ENCODE data around the gene WNT2B.

Gene WNT2B

DNA sequence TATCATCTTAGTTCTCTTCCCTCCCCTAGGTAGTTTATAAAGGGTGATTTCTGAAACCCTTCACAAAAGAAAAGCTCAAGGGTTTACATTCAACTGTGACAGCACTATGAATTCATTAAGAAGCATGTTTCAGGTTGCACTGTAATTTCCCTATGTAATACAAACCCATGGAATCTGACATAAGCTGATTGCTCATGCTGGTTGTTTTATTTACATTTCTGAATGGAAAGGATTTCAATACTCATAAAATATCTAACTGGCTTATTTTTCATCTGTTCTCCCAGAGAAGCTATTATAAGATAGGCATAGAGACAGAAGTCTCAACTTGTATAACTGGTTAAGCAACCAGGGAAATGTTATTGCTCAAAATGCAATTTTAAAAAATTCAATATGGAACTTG, 20.5 kb downstream of the WNT2B start:
- DNase-seq = no peak

DNA sequence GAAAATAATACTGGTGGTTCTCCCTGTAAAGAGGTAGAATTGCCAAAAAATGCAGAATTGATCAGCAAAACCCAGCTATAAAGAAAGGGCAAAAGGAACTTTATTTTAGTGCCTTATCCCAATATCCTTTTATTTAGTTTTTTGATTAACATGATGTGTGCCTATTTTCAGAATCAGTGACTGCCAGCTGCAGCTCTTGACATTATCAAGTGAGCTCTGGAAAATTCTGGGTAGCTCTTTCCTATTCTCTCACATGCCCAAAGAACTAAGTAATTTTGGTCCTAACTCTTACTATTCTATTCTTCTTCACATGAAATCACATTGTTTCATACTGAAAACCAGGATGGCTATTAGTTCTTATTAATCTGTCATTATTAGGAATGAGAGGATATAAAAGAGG, 22.1 kb downstream of the WNT2B start:
- DNase-seq = no peak

DNA sequence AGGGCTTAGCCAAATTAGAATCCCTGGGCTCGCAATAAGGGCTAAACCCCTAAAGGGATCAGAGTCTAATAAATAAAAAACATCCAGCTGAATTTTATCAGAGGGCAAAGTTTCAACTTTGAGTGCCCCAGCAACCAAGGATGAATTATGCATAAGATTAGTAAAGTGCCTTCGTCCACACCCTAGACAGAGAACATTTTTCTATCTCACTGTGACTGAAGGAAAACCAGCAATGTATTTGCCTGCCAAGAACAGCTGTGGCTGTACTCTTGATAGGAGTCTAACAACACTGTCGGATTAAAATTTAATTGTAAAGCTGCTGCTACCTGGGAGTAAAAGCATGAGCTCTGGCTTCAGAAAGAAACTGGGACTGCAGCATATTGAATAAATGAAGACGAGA, 23.3 kb downstream of the WNT2B start:
- DNase-seq = no peak

DNA sequence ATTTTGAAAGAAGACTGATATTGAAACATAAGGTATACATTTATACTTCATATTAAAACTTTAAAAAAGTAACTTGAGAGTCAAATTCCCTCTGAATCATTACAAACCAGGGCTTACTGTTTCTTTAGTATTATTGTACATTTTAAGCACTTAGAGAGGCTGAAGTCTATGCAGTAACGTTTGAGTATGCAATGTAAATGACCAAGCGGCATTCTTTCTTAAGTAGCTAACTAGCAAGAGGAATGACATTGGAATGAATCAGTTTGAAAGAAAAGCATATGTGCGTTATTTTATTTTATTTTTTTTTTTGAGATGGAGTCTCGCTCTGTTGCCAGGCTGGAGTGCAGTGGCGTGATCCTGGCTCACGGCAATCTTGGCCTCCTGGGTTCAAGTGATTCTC, 24.3 kb downstream of the WNT2B start:
- no peak for DNase-seq

DNA sequence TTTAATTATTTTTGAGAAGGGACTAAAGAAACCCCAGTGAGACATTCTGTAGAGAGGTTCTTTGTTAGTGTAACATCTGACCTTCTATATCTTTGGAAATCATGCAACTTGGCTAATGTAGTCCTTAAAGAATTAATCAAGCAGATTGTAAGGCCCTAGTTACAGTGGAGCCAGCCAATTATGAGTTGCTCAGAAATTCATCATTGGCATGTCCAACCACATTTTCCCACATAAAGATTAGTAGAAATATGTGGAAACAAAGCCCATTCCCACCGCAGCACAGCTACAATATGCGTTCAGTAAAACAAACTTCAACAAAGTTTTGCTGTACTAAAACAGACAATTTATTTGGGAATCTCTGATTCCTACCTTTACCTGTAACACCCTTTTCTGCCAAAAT, 27.8 kb downstream of the WNT2B start:
- DNase-seq = no peak

DNA sequence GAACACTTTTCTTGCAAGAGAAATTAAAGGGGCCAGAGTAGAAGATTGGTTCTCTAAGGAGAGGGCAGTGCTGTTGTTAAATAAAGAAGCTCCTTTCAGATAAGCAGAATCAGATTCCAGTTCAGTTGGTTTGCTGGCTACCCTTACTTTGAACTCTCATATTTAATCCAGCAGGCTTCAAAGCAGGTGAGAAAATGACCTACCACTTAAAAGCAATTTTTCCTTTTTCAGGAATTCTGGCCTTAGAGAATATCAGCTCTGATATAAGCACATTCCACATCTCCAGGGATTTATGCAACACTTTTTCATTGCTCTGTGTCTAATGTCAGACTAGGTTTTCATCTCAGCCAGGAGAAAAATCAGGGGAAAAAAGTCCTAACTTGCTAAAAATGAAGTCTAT, 28.7 kb downstream of the WNT2B start:
- DNase-seq = no peak

DNA sequence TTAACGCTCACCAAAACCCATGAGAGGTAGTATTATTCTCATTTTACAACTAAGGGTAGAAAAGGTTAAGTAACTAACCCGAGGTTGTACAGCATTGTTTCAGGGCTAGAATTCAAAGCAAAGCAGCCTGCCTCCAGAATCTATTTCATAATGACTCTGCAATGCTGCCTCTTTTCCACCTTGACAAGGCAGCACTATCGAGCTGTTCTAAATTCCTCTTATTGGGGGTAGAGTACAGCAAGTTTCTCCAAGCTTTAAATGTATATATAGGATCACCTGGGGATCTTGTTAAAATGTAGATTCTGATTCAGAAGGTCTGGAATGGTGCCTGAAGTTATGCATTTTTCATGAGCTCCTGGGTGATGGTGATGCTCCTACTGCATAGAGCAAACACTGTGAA, 30.1 kb downstream of the WNT2B start:
- no peak for DNase-seq

DNA sequence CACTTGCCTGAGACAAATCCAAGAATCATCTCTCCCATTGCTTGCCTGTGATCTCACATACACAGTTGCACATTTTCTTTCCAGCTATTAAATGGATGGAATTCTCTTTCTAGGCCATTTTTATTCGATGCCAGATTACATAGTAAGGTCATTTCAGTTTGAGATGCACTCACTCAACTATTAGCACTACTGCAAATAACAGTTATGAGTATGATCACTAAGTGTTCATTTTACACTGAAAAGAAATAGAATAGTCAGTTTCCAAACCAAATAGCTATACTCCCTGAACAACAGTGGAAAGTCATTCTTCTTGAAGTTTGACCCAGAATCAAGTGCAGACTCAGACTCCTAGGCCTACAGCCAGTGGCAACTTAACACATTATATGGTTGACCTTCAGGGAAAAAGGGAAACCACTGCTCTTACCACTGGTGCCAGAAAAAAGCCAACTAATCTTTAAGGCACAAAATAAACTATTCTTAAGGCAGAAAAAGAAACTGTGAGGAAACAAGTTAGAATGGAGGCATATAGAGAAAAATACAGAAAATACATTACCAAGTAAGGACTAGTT, 31.5 kb downstream of the WNT2B start:
- no peak for DNase-seq

DNA sequence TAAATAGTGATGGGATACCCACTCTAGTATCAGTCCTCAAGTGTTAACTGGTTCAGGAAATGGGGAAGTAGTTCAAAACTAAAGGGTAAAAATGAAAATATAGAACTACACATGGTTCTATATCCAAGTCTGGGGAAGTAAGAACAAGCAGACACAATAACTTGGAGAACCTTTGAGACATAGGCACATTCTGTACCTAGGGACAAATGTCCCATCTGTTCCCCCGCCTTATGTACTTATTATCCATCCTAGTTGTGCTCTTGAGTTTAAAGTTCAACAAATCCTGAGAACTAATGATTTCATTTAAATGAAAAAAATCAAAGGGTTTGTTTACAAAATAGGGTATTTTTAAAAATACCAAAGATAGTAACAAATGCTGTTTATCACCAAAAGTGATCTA, 32.5 kb downstream of the WNT2B start:
- no peak for DNase-seq

DNA sequence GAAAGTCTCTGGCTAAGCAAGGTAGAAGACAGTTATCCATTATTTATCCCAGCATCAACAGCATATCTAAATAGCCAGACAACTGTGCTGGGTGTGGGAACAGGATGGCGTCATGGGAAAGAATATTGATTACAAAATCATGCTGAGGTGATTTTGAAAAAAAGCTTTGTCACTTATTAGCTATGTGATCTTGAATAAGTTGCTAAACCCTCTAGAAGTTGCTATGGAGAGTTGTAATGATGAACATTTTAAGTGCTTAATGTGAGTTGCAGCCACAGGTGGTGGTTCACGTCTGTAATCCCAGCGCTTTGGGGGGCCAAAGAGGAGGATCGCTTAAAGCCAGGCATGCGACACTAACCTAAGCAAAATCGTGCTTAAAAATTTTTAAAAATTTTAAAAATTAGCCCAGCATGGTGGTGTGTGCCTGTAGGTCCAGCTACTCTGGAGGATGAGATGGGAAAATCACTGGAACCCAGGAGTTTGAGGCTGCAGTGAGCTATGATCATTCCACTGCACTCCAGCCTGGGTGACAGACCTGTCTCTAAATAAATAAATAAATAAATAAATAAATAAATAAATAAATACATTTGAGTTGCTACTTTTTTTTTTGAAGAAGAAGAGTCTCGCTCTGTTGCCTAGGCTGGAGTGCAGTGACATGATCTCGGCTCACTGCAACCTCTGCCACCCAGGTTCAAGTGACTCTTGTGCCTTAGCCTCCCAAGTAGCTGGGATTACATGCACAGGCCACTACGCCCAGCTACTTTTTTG, 33.6 kb downstream of the WNT2B start:
- no peak for DNase-seq

DNA sequence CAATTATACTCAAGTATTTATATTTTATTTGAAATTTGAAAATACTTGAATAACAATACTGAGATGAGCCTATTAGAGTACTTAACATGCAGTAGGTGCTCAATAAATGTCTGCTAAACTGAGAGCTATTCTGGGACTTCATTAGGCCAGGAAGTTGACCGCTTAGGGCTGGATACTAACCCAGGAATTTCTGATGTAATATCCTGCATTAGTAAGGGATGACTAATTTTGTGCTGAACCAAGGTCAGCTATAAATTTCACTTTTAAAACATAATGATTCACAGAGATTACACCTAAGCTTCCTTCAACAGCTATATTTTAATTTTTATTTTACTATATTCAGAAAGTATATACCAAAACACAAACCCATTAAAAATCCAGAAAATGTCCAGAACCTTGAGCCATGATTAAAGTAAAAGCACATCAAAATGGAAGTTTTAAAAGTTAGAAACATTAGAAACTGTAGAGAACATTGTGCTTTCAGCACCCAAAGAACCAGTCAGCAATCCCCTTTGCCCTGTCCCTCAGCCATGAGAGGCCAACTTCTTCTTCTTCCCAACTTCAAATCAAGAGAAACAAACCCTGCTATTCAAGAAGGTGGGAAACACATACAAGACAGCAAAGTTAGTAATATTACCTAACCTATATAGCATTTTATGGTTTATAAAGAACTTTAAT, 35.4 kb downstream of the WNT2B start:
- no peak for DNase-seq

DNA sequence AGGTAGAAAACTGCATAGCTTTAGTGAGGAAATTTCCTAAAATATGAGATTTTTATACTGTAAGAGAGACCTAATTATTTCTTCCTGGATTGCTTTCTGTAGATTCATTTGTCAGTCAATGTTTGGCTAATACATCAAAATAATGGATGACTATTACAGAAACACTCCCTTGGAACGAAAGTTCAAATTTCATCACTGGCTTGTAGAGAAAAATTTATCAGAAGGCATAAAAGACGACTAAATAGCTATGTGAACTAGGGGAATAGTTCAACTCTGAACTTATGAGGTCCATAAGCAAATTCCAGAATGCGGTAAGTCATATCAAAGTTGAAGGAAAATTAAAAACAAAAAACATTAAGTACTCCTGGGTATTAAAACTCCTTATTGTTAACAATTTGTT, 36.0 kb downstream of the WNT2B start:
- no peak for DNase-seq

DNA sequence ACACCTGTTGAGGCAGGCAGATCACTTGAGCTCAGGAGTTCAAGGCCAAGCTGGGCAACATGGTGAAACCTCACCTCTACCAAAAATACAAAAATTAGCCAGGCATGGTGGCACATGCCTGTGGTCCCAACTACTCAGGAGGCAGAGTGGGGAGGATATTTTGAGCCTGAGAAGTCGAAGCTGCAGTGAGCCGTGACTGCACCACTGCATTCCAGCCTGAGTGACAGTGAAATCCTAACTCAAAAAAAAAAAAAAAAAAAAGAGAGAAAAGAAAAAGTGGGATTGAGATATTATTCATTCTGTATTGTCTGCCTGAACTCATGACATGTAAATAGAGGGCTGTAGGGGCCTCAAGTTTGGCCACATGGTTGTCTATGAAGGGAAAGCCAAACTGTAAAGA, 37.3 kb downstream of the WNT2B start:
- no peak for DNase-seq

DNA sequence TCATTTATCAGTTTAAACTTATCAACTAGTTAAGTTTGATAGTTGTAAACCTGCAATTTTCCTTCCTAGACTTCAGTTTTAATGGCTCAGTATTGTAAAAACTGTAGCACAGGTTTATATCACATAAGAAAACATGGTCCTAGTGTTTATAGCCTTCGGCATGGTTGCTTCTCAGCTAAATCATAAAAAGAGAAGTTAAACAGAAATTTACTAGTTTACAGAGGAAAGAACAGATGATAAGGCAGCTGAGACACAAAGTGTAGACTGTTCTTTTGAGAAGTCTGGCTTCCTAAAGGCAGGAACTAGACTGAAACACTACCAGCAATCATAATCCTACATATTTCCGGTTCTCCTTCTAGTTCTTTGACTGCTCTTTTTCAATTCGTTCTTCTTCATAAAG, 39.8 kb downstream of the WNT2B start:
- no peak for DNase-seq

DNA sequence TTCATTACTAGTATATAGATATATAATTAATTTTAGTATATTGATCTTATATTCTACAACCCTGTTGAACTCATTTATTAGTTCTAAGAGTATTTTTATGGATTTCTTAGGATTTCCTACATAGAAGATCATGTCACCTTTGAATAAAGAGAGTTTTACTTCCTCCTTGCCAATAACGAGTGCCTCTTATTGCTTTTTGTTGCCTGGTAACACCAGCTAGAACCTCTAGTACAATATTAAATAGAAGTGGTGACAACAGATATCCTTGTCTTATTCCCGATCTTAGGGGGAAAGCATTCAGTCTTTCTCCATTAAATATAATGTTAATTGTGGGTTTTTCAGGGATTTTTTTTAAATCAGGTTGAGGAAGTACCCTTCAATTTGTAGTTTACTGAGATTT, 40.8 kb downstream of the WNT2B start:
- DNase-seq = no peak

DNA sequence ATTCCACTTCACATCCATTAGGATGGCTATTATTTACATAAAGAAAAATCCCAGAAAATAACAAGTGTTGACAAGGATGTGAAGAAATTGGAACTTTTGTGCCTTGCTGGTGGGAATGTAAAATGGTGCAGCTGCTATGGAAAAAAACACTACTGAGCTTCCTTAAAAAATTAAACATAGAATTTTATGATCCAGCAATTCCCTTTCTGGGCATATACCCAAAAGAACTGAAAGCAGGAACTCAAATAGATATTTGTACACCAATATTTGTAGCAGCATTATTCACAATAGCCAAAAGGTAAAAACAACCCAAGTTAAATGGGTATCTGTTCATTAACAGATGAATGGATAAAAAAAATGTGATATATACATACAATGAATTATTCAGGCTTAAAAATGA, 45.6 kb downstream of the WNT2B start:
- no peak for DNase-seq

DNA sequence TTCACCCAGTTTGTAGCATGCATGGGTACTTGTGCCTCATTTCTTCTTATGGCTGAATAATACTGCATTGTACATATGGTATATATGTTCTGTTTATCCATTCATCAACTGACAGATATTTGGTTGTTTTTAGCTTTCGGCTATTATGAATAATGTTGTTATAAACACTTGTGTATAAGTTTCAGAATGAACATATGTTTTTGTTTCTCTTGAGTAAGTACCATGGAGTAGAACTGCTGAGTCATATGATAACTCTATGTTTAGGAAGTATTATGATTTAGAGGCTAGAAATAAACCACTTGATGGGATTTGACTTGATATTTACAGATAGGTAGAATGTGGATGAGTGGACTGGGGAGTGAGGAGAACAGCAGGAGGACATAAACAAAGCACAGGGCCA, 48.6 kb downstream of the WNT2B start:
- no peak for DNase-seq

DNA sequence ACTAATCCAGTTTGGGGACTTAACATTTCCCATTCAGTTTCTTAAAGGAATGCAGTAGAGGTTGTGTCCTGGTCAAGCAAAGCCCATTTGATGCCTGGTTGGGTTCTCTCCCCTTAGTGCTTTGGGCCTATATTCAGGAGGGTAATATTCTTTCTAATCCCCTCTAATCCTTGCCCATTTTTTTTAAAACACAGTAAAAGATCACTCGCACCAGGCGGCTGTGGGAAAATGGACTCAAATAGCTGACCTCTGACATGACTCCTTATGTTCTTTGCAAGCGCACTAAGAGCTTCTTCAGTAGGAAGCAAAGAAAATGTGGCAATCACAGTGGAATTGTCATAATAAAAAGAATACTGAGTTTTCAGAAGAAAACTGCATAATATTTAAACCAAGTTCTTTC, 49.9 kb downstream of the WNT2B start:
- DNase-seq = no peak

DNA sequence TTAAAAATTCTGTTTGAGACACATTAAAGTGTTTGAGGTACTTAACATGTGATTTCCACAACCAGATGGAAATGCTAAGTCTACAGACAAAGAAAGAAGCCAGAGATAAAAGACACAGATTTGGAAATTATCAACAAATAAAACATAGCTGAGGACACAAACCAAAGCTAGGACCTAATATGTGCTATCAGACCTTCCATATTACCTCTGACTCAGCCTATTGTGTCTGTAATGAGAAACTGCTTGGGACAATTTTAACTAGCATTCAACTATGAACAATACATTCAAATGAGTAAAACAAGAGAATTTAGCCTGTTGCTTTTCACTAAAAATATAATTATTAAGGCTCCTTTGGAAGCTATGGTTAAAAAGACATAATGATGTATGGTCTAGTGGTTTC, 54.6 kb downstream of the WNT2B start:
- DNase-seq = no peak

DNA sequence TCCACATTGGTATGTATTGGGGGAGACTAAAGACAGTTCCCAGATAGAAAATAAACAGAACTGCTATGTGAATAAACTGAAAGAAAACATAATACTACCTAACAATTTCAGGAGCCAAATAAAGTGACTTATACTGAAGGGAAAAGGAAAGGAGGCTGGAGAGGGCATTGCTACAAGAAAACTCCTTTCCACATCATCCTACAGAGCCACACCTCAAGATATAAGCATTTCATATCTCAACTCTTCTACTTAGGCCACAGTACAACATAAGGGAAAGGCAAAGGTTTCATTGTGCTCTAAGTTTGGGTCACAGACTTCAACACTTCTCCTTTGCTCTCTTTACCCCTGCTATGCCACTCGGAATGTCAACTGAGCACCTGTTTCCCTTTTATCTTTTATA, 55.3 kb downstream of the WNT2B start:
- DNase-seq = no peak

DNA sequence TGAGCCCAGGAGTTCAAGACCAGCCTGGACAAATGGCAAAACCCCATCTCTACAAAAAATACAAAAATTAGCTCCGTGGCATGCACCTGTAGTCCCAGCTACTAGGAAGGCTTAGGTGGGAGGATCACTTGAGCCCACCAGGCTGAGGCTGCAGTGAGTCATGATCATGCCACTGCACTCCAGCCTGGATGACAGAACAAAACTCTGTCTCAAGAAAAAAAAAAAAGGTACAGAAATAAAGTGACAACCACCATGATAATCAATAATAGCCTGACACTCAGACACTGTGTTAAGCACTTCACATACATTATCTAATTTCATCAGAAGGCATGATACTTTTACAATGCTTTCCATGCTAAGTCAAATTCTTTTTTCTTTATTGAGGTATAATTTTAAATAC, 57.0 kb downstream of the WNT2B start:
- DNase-seq = no peak

DNA sequence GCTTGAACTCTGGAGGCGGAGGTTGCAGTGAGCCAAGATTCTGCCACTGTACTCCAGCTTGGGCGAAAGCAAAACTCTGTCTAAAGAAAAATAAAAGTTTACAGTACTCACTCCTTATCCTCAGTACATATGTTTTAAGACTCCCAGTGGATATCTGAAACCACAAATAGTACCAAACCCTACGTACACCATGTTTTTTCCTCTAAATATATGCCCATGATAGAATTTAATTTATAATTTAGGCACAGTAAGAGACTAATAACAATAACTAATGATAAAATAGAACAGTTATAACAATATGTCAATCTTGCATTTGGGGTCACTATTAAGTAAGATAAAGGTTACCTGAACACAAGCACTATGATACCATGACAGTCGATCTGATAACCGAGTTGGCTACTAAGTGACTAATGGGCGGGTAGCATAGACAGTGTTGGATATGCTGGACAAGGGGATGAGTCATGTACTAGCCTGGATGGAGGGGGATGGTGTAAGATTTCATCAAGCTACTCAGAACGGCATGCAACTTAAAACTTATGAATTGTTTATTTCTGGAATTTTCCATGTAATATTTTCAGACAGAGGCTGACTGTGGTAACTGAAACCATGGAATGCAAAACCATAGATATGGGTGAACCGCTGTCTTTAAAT, 66.5 kb downstream of the WNT2B start:
- no peak for DNase-seq

DNA sequence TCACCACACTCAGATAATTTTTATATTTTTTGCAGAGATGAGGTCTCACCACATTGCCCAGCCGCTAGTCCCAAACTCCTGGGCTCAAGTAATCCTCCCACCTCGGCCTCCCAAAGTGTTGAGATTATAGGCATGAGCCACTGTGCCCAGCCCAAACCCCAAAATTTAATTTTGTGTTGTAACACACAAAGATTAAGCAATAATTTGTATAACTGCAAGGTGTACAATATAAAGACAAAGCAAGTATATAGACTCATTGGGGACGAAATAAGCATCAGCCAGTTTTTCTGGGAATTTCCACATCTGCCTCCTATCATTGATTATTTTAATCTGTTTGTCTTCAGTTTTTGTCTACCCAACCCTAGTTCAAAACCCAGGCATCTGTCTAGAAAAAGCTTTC, 67.5 kb downstream of the WNT2B start:
- DNase-seq = no peak

All from effector CD8-positive, alpha-beta T cell (primary cell).